GM23338 (cell line): ENCODE measurements around the gene ANKFN1. TPM values are rescaled to one million over a fixed set of nuclear protein-coding genes. Genes with fewer than 3 reads are reported as not detected.
A peak's percentile ranks its signal among the peaks of the same experiment; 100 is the strongest.

ENCODE experiments used
- ATAC-seq: fragments of 200-7000 bp; cut with Tn5 transposase; 3 replicates; pipeline ENCODE4 v1.9.1; 2020
- DNase-seq: peaks from one replicate; pipeline ENCODE4 v3.0.0-alpha.2; 2015; ENCODE audit warnings: low spot score
- H2AFZ ChIP-seq: fragments of 200-600 bp; sonication (generic); 2 replicates; pipeline ENCODE4 v1.8.0; 2016; ENCODE audit warnings: antibody characterized with exemption, mild to moderate bottlenecking, moderate library complexity
- H3F3A ChIP-seq: fragments of 200-600 bp; sonication (generic); replicated peaks from 2 replicates; pipeline ENCODE4 v1.8.0; 2017; ENCODE audit warnings: antibody characterized with exemption, mixed run types, low read depth
- H3K27ac ChIP-seq: fragments of 200-600 bp; sonication (generic); 2 replicates; pipeline ENCODE4 v1.6.1; 2016; ENCODE audit warnings: low read depth
- H3K27me3 ChIP-seq: fragments of 200-600 bp; sonication (generic); 2 replicates; pipeline ENCODE4 v1.8.0; 2016; ENCODE audit warnings: mild to moderate bottlenecking, mixed run types, moderate library complexity; ENCODE audit not compliant: insufficient read depth
- H3K36me3 ChIP-seq: fragments of 200-600 bp; sonication (generic); 2 replicates; pipeline ENCODE4 v1.8.0; 2016; ENCODE audit warnings: mild to moderate bottlenecking; ENCODE audit not compliant: insufficient read depth
- H3K4me1 ChIP-seq: fragments of 200-600 bp; sonication (generic); 2 replicates; pipeline ENCODE4 v1.8.0; 2016; ENCODE audit warnings: mild to moderate bottlenecking, moderate library complexity; ENCODE audit not compliant: insufficient read depth
- H3K4me2 ChIP-seq: fragments of 200-600 bp; sonication (generic); 2 replicates; pipeline ENCODE4 v1.7.1; 2017; ENCODE audit warnings: mixed run types
- H3K4me3 ChIP-seq: fragments of 200-600 bp; sonication (generic); 2 replicates; pipeline ENCODE4 v1.6.1; 2016; ENCODE audit warnings: mixed run types
- H3K79me2 ChIP-seq: fragments of 200-600 bp; sonication (generic); replicated peaks from 2 replicates; pipeline ENCODE4 v1.8.0; 2017; ENCODE audit warnings: mild to moderate bottlenecking; ENCODE audit not compliant: insufficient read depth
- H3K9me2 ChIP-seq: fragments of 200-600 bp; sonication (generic); 2 replicates; pipeline ENCODE4 v1.8.0; 2017; ENCODE audit not compliant: insufficient read depth
- H4K20me1 ChIP-seq: fragments of 200-600 bp; sonication (generic); replicated peaks from 2 replicates; pipeline ENCODE4 v1.8.0; 2017; ENCODE audit warnings: mild to moderate bottlenecking; ENCODE audit not compliant: insufficient read depth
- H3K27ac Mint-ChIP-seq: 2 replicates; pipeline ENCODE4 v1.8.0; 2020; ENCODE audit warnings: inconsistent platforms, mild to moderate bottlenecking, moderate library complexity, mixed read lengths
- H3K27me3 Mint-ChIP-seq: 3 replicates; pipeline ENCODE4 v1.8.0; 2022; ENCODE audit warnings: low read depth, mild to moderate bottlenecking, moderate library complexity, mixed read lengths, inconsistent platforms; ENCODE audit not compliant: insufficient read depth, poor library complexity
- H3K36me3 Mint-ChIP-seq: 3 replicates; pipeline ENCODE4 v1.8.0; 2021; ENCODE audit warnings: low read depth, mild to moderate bottlenecking, inconsistent platforms, moderate library complexity, mixed read lengths
- H3K4me1 Mint-ChIP-seq: 3 replicates; pipeline ENCODE4 v1.8.0; 2020; ENCODE audit warnings: mild to moderate bottlenecking, inconsistent platforms, mixed read lengths
- H3K4me3 Mint-ChIP-seq: 3 replicates; pipeline ENCODE4 v1.8.0; 2021; ENCODE audit warnings: moderate library complexity, mild to moderate bottlenecking, inconsistent platforms, mixed read lengths
- H3K9me3 Mint-ChIP-seq: 3 replicates; pipeline ENCODE4 v1.8.0; 2020; ENCODE audit warnings: moderate library complexity, mild to moderate bottlenecking, inconsistent platforms, mixed read lengths
- CREB1 ChIP-seq: fragments of 250-450 bp; sonication (Bioruptor Pico); IDR thresholded peaks from 2 replicates; pipeline ENCODE4 v1.5.0; 2020; ENCODE audit warnings: low read depth, mild to moderate bottlenecking, moderate library complexity
- EZH2 ChIP-seq: fragments of 200-600 bp; sonication (generic); IDR thresholded peaks from one replicate; pipeline ENCODE4 v1.8.0; 2017; ENCODE audit warnings: antibody characterized with exemption, mild to moderate bottlenecking, low read depth; ENCODE audit not compliant: unreplicated experiment
- EZH2phosphoT487 ChIP-seq: fragments of 200-600 bp; sonication (generic); IDR thresholded peaks from one replicate; pipeline ENCODE4 v1.8.1; 2018; ENCODE audit warnings: antibody characterized with exemption; ENCODE audit not compliant: unreplicated experiment
- JUNB ChIP-seq: IDR thresholded peaks from one replicate; pipeline ENCODE4 v1.6.1; 2016; ENCODE audit warnings: antibody characterized with exemption; ENCODE audit not compliant: unreplicated experiment
- NANOG ChIP-seq: IDR thresholded peaks from 2 replicates; pipeline ENCODE4 v1.6.1; 2016; ENCODE audit warnings: antibody characterized with exemption, borderline replicate concordance
- STAT1 ChIP-seq: IDR thresholded peaks from one replicate; pipeline ENCODE4 v1.6.1; 2016; ENCODE audit warnings: antibody characterized with exemption; ENCODE audit not compliant: unreplicated experiment
- polyA plus RNA-seq: library from polyadenylated mRNA; unstranded; fragments of >200 nt; fragmentation: Nextera tagmentation; extraction: Ambion mirVana; gene quantifications from 2 replicates; pipeline ENCODE4 v1.2.1, GENCODE V29; 2016
- total RNA-seq: library from RNA; depleted of rRNA; stranded (reverse); fragments of >200 nt; shearing (Covaris generic); gene quantifications from 2 replicates; pipeline ENCODE4 v1.2.3, GENCODE V29; 2014
- TF ChIP-seq, protein P1 (sequence below), 2 experiments: fragments of 200-600 bp in 1 of 2; sonication (generic) in 1 of 2; conservative IDR thresholded peaks; 2 replicates each; pipeline versions ENCODE4 v1.5.1 to v1.6.1; 2016 to 2017; ENCODE audit warnings: antibody characterized with exemption in 2 of 2, low read depth in 2 of 2, mild to moderate bottlenecking in 2 of 2, moderate library complexity in 1 of 2
- TF ChIP-seq, protein P2 (sequence below): IDR thresholded peaks from 2 replicates; pipeline ENCODE4 v1.6.1; 2016; ENCODE audit warnings: antibody characterized with exemption
- TF ChIP-seq, protein P3 (sequence below): fragments of 250-450 bp; sonication (Bioruptor Pico); IDR thresholded peaks from 2 replicates; pipeline ENCODE4 v1.5.0; 2020; ENCODE audit warnings: mild to moderate bottlenecking, moderate library complexity

ANKFN1 gene
- total and polyA plus RNA-seq, 2 experiments from 2014 or later, result not detected

DNA sequence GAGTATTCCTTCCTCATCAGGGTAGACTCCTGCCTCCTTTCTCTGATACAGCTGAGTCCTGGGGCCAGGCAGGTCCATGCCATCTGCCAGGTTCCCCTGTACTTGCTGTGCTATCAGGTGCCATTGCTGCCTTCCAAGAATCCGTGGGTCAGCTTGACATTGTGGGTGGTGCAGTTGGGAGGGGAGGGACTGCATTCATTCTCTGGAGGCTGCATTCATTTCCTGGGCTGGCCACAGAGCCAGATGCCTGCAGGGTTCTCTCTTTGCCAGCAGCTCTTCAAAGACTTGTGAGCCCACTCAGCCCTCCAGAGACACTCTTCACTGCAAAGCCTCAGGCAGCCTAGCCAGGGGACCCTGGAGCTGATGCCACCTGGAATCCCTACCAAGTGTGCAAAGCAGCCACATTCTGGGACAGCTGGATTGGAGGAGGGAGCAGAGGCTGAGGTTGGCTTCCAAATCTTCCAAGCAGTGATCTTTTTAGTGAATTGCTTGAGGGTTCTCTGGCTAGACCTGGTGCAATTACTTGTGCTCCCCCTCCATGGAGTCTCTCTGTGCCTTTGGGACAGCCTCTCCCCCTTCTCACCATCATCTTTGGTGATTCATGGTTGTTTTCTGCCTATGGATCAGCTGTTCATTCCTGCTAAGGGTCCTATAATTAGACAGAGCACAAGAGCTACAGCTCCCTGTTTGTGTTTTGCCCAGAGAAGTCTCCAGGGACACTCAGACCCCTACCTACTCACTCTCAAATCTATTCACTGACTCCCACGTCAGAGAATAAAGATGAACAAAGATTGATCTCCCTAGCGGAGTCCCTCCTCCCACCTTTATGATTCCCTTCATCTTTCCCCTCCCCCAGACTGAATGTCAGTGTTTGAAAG is 20.9 kb downstream of the ANKFN1 start:
- ATAC-seq (peak; percentile 43; the same call in 2 of the 3 replicates), DNase-seq (no peak)
- Histone ChIP-seq H2AFZ (peak overlapping the region; percentile 66; the same call in 1 of the 2 replicates), H3K4me1 (peaks cover 4% of the 10 kb centered on the region; the same call in 1 of the 2 replicates), H3K27ac (no peak overlapping the region), H3K79me2 (no peaks in the 10 kb centered on the region), H3K36me3 (no peaks in the 10 kb centered on the region), H3F3A (no peaks in the 10 kb centered on the region), H3K4me3 (no peak overlapping the region), H4K20me1 (no peaks in the 10 kb centered on the region), H3K4me2 (no peak overlapping the region), H3K27me3 (no peaks in the 10 kb centered on the region), H3K9me2 (peaks cover 10% of the 10 kb centered on the region; the same call in 1 of the 2 replicates)
- H3K27me3 Mint-ChIP-seq, result no peaks in the 10 kb centered on the region
- H3K9me3 Mint-ChIP-seq, result no peaks in the 10 kb centered on the region
- no peak overlapping the region for H3K27ac Mint-ChIP-seq
- H3K4me1 Mint-ChIP-seq, result peaks cover 20% of the 10 kb centered on the region; the same call in 2 of the 3 replicates
- H3K36me3 Mint-ChIP-seq, result no peaks in the 10 kb centered on the region
- TF ChIP-seq, protein P1, sequence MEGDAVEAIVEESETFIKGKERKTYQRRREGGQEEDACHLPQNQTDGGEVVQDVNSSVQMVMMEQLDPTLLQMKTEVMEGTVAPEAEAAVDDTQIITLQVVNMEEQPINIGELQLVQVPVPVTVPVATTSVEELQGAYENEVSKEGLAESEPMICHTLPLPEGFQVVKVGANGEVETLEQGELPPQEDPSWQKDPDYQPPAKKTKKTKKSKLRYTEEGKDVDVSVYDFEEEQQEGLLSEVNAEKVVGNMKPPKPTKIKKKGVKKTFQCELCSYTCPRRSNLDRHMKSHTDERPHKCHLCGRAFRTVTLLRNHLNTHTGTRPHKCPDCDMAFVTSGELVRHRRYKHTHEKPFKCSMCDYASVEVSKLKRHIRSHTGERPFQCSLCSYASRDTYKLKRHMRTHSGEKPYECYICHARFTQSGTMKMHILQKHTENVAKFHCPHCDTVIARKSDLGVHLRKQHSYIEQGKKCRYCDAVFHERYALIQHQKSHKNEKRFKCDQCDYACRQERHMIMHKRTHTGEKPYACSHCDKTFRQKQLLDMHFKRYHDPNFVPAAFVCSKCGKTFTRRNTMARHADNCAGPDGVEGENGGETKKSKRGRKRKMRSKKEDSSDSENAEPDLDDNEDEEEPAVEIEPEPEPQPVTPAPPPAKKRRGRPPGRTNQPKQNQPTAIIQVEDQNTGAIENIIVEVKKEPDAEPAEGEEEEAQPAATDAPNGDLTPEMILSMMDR (conservative IDR thresholded peaks at IDR 0.05; ENCODE audit: low read depth in 2 of 2), result no peak
- no peak for TF ChIP-seq NANOG
- TF ChIP-seq, protein P2, sequence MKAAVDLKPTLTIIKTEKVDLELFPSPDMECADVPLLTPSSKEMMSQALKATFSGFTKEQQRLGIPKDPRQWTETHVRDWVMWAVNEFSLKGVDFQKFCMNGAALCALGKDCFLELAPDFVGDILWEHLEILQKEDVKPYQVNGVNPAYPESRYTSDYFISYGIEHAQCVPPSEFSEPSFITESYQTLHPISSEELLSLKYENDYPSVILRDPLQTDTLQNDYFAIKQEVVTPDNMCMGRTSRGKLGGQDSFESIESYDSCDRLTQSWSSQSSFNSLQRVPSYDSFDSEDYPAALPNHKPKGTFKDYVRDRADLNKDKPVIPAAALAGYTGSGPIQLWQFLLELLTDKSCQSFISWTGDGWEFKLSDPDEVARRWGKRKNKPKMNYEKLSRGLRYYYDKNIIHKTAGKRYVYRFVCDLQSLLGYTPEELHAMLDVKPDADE, result no peak
- no peak for TF ChIP-seq EZH2phosphoT487
- TF ChIP-seq STAT1, result no peak
- no peak for TF ChIP-seq EZH2
- no peak for TF ChIP-seq CREB1 (CRISPR knock-in tag)
- no peak for TF ChIP-seq JUNB
- TF ChIP-seq, protein P3, sequence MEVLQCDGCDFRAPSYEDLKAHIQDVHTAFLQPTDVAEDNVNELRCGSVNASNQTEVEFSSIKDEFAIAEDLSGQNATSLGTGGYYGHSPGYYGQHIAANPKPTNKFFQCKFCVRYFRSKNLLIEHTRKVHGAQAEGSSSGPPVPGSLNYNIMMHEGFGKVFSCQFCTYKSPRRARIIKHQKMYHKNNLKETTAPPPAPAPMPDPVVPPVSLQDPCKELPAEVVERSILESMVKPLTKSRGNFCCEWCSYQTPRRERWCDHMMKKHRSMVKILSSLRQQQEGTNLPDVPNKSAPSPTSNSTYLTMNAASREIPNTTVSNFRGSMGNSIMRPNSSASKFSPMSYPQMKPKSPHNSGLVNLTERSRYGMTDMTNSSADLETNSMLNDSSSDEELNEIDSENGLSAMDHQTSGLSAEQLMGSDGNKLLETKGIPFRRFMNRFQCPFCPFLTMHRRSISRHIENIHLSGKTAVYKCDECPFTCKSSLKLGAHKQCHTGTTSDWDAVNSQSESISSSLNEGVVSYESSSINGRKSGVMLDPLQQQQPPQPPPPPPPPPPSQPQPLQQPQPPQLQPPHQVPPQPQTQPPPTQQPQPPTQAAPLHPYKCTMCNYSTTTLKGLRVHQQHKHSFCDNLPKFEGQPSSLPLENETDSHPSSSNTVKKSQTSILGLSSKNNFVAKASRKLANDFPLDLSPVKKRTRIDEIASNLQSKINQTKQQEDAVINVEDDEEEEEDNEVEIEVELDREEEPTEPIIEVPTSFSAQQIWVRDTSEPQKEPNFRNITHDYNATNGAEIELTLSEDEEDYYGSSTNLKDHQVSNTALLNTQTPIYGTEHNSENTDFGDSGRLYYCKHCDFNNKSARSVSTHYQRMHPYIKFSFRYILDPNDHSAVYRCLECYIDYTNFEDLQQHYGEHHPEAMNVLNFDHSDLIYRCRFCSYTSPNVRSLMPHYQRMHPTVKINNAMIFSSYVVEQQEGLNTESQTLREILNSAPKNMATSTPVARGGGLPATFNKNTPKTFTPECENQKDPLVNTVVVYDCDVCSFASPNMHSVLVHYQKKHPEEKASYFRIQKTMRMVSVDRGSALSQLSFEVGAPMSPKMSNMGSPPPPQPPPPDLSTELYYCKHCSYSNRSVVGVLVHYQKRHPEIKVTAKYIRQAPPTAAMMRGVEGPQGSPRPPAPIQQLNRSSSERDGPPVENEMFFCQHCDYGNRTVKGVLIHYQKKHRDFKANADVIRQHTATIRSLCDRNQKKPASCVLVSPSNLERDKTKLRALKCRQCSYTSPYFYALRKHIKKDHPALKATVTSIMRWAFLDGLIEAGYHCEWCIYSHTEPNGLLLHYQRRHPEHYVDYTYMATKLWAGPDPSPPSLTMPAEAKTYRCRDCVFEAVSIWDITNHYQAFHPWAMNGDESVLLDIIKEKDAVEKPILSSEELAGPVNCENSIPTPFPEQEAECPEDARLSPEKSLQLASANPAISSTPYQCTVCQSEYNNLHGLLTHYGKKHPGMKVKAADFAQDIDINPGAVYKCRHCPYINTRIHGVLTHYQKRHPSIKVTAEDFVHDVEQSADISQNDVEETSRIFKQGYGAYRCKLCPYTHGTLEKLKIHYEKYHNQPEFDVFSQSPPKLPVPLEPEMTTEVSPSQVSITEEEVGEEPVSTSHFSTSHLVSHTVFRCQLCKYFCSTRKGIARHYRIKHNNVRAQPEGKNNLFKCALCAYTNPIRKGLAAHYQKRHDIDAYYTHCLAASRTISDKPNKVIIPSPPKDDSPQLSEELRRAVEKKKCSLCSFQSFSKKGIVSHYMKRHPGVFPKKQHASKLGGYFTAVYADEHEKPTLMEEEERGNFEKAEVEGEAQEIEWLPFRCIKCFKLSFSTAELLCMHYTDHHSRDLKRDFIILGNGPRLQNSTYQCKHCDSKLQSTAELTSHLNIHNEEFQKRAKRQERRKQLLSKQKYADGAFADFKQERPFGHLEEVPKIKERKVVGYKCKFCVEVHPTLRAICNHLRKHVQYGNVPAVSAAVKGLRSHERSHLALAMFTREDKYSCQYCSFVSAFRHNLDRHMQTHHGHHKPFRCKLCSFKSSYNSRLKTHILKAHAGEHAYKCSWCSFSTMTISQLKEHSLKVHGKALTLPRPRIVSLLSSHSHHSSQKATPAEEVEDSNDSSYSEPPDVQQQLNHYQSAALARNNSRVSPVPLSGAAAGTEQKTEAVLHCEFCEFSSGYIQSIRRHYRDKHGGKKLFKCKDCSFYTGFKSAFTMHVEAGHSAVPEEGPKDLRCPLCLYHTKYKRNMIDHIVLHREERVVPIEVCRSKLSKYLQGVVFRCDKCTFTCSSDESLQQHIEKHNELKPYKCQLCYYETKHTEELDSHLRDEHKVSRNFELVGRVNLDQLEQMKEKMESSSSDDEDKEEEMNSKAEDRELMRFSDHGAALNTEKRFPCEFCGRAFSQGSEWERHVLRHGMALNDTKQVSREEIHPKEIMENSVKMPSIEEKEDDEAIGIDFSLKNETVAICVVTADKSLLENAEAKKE, result no peak
- no peak overlapping the region for H3K4me3 Mint-ChIP-seq
